Stimulated activated CD4-positive, alpha-beta T cell treated with anti-CD3 and anti-CD28 coated beads, TNF-alpha, amount 100 ng/mL, for 1 hour (primary cell): Measurements from ENCODE around the gene SYT6.
A peak's percentile ranks its signal among the peaks of the same experiment; 100 is the strongest.

Source experiments
- DNase-seq, 3 donors: peaks; one replicate each; pipeline ENCODE4 v3.0.0-alpha.2; 2020; ENCODE audit warnings: low read depth in 3 of 3, low spot score in 1 of 3

Gene SYT6

DNA sequence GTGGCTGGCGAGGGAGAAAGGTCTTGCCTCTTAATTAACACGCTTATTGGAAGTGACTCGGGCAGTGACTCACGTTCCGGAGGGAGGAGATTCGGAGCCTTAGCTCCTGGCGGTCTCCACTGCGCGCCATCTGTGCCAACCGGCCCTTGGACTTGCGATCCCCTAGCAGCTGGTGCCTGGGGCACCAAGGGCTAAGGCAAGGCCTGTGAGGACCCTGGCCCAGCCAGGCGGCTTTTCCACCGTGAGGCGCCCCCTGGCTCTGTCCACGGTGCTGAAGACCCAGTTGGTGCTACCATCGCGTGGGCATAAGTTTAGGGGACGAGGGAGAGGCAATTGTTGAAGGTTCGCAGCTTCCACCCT is 1.3 kb upstream of the SYT6 start:
- peak in 1 of 3 donors; percentile 1 for DNase-seq

DNA sequence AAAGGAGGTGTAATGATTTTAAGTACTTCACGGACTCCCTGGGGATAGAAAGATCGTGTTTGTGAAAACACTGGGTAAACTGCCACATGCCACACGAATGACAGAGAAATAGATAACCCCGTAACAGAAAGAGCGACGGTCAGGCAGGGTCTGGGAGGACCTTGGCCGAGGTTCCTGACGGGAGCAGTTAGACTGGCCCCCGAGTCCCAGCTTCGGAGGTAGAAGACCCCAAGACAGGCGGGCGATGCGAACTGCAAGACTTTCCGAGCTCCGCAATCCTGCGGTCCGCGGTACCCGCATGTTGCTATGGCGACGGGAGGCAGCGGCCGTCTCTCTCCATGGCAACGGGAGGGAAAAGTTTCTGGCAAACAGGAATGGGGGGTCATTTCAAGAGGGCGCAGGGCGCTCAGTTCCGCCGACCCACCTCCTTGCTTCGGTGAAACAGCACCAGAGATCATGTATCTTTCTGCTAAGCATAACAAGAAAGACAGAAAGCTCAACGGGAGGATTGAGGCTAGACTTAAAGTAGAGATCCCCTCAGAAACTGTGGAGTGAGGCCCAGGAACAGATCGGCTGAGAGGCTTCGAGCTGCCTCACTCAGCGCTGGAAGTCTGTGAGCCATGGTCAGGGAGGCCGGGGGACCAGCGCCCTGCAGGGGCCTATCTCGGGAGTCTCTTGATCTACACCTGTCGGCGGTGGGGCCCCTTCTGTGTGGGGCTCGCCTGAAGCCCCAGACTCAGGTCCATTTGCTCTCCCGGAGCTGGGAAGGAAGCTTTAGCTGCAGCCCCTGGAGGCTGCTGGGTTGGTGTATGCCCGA is 685 bp upstream of the SYT6 start:
- DNase-seq = no peak

DNA sequence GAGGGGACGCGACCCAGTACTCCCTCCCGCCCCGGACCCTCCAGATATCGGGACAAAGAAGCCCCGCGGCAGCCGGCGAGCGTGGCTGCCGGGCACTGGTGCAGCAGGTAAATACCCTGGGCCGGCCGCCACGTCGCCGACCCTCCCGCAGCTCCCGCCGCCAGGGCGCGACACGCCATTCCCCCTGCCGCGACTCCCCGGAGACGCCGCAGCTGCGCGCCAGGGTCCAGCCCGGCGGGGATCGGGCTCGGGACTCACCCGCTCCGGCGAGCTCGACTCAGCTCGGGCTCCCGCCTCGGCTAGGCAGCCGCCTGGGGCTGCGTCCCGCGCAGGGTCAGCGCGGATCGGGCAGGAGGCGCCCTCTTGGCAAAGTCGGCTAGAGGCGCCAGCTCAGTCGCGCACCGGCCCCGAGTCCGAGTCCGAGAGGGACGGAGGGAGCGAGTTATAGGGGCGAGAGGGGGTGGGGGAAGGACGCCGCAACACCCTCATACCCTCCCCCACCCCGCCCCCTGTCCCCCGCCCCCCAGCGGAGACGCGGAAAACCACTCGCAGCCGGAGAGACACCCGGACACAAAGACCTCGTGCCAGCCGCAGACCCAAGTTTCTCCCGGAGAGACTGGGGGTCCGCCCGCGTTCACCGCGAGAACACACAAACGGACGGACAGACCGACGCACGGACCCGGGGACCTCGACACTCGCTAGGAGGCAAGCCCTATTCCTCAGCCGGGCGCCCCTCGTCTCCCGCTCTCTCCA is 985 bp downstream of the SYT6 start:
- peak in 1 of 3 donors; percentile 7 for DNase-seq

DNA sequence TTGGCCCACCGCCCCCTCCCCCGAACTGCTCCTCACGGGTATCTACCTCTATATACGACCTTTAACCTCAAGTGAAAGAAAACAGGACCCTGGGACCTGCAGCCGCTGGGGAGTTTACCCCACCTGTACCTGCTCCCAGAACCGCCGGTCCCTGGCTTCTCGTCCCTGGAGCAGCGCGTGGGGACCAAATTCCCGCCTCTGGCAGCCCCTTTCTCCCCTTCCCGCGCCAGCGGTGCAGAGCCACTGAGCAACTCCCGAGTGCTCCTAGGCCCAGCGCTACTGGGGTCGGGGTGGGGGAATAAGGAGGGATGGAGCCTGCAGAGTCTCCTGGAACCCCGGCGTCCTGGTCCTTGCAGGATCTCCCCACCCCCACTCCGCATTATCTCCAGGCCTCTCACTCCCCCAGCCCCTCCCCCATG is 1.6 kb downstream of the SYT6 start:
- DNase-seq = no peak

DNA sequence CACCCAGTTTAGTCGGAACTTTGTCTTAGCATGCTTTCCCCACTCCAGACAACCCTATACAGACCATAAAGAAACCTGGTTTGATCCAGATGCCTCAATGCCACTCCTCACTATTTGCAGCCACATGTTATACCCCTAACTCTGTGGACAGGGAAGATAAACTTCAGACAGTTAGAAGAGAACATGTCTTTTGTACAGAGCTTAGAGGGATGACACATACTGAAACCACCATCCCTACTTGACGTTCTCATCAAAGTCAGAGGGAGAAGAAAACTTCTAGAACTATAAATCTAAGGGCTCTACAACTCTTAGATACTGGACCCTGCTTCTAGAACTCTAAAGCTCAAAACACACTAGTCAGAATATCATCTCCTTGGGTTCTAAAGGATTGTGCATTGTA is 3.7 kb downstream of the SYT6 start:
- DNase-seq = no peak

DNA sequence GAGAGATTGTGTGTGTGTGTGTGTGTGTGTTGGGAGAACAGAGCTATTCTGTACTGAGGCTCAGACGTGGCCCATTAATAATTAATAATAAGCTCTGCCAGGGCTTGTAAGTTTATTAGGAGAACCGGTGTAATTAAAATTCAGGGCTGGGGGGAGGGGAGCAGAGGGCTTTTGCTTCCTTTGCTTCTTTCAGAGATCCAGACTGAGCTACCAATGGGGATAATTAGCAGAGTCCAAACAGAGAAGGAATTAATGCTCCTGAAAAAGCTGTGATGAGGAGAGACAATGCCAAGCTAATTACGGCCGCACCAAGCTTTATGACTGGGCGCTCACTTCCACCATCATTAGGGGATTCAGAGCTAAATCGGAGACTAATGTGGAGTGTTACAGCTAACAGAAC is 4.5 kb downstream of the SYT6 start:
- no peak for DNase-seq

DNA sequence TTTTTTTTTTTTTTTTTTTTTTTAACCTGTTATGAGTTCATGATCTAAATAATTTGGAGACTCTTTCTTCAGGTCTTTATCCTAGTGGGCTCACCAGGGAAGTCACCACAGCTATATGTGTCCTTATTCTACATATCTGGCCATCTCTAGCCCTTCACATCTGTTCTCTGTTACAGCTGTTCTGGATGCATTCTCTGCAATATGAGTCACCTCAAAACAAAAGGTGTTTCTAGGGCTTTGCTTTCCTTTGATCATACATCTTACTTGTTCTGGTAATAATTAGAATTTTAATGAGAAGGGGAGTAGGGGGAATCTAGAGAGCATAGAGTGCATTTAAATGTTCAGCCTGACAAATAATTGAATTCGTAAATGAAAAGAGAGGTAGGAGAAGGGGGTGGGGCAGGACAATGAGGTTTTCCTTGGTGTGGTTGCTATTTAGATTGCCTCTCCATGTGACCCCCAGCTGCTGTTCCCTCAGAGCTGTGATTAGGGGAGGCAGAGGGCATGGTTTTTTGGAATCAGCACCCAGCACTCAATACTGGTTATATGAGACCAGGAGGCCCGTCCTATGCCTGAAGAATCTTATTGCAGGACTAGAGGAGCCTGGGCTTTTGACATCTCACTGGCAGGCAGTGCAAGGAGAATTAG is 8.0 kb downstream of the SYT6 start:
- DNase-seq = no peak

DNA sequence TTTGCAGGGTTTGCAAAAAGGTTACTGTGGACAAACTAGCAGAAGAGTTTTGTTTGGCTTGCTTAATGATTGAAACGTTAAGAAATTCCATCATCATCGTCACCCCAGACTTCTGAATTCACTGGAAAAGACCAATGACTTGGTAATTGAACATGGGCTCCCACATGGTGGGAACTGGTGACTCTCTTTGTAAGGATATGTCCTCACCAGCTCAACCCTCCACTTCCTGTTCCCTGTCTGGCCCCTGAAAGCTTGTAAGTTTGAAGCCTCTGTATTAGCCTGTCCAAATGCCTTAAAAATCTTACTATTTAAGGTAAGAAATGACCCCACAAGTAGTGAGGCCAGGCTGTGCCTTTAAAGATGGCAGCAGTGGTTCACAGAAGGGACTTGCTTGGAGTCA is 9.7 kb downstream of the SYT6 start:
- no peak for DNase-seq

DNA sequence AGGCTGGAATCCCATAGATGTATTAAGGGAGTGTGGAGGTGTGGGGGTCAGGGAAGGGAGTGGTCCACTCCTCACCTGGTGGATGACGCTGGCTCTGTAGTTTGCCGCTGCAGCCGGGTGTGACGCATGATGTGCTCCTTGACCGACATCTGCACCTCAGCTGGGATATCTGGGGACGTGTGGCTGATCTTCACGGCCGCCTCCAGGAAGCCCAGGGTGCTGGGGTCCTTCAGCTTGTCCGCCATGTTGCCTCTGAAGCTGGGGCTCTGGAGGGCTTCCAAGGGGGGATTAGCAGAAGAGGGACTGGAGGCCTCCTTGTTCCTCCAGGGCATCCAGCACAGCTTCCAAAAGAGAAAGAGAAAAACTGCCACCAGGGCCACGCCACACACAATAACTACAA is 14.1 kb downstream of the SYT6 start:
- DNase-seq = no peak

DNA sequence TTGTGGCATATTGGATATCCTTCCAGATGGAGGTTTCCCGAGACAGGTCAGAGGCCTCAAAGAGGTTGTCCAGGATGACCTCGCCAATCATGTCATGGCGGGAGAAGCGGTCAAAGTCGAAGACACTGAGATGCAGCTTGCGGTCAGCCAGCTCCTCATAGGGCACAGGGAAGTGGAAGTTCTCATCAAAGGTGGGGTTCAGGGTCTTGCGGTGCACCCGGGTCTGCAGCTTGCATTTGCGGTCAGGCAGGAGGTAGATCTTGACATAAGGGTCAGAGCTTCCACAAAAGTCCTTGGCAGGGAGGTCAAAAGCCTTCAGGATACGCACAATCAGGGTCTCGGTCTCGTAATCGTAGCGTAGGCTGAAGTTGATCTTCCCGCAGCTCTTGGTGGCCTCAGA is 16.2 kb downstream of the SYT6 start:
- no peak for DNase-seq

DNA sequence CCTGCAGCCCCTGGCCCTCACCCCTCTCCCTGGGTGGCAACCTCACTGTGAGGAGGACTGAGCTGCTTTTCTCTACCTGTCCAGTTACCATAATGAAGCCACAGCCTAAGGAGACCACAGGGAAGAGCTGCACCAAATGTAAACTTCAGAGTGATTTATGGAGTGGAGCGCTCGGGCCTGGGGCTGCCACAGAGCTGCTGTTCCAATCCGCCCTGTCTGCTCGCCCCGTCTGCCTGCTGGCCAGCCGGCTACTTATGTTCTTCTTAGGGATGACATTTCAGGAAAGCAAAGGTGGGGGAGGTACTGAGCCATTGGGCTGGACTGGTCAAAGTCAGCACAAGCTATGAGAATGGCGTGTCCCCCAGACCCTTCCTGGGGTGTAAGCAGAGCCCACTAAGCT is 17.9 kb downstream of the SYT6 start:
- no peak for DNase-seq

DNA sequence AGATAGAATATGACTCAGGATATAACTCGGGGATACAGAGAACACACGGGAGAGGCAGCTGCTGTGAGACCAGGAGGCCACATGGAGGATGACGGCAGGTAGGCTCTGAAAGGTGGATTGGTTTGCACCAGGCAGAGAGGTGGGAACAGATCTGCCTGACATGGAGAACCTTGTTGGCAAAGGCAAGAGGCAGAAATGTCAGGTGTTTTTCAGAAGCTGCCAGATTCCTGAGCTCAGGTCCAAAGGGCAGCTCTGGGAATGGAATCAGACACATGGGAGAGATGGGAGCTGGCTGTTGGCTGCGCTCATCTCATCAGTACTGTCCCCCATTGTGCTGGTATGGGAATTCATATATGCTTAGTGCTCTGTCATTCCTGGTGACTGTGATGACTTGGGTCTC is 19.2 kb downstream of the SYT6 start:
- no peak for DNase-seq

DNA sequence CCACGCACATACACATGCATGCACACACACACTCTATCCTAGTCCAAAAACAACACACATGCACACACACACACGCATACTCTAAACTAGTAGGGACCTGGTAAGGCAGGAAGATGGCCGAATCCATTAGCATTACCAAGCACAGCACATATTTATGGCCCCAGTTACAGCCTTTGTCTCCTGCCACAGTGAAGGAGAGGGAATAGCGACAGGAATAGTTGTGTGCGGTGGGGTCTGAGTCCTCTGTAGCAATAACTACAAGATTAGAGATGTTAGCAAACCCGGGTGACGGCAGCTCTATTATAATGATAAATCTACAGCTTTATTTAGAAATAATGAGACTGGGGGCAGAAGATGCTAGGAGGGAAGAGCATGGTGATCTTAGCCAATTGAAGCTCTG is 20.5 kb downstream of the SYT6 start:
- no peak for DNase-seq

DNA sequence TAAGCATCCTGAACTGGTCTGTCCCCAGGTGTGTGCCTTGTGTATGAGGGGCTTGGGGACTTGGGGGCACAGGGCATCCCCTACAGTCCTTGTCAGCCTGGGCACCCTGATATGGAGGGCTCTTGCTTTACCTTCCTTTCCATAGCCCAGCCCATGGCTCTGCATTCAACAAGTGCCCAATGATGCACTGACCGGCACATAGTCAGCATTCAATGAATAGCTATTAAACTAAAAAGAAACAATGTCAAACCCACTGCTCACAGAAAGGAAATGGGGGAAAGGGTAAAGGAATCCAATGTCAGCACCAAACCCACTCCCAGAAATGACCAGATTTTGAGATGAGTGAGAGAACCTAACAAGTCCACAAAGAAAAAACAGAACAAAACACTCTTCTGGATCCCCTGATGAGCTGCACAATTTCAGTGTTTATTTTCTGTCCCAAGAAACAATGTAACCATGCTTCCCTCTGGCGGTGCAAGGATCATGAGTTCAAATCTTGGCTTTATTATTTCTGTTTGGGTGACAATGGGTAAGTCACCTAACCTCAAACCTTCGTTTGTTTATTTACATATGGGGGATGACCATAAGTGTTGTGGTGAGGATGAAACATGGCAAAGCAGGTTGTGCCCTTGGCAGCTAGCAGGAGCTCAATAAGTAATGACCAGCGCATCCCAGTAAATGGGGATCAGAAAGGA is 22.0 kb downstream of the SYT6 start:
- no peak for DNase-seq

DNA sequence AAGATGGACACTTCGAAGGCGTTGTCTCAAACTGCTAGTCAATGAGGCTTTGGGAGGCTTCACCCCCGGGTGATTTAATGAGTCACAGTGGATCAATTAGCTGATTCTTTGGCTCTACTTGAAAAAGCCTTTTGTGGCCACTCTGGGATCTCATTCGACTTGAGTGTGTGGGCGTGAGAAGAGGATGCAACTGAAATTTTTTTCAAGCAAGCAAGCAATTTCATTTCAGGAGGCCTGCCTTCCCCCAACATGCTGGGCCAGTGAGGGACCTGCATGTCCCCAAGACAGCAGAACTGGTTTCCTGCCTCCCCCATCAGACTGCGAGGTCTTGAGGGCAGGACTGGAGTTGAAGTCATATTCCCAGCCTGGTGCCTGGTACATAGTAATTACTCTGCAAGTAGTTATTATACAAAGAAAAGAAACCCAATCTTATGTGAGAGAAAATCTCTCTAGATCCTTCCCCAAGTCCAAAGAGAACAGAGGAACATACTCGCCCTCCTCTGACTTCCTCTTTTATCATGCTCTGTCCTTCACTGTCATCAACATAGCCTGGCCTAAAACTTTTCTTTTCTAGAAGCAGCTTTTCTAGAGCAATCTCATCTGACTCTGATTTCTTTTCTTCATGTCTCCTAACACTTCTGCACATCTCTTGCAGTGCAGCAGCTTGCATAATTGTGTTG is 22.7 kb downstream of the SYT6 start:
- DNase-seq = no peak

DNA sequence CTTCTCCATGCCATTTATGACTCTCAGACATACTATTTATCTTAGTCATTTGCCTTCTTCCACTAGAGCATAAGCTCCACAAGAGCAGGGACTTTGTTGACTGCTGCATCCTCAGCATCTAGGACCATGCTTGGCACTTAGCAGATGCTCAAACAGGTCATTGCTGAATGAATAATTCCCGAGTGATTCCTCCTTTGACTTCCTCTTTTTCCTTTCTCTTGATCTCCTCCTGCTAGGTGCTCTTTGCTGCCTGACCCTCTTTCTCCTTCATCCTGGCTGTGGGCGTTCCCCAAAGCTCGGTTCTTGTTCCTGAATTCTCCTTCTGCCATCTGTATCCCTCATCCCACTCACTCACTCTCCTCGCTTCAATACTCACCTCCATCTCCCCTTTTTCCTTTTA is 23.5 kb downstream of the SYT6 start:
- no peak for DNase-seq

DNA sequence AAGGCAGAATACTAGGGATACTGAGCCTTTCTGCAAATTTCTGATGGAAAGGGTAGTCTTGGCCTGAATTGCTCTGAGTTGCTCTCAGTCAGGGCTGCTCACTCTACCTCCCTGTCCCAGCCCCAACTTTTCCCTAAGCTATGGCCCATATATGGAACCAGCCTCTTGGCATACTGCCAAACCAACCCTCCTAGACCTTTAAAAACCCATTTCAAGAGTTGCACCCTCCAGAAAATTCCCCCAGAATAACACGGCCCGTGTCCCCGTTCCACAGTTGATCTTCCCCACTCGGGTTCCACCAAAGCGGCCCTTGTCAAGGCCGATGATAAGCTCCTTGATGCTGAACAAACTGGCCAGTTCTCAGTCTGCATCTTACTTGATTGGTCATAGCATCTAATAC is 25.4 kb downstream of the SYT6 start:
- no peak for DNase-seq

DNA sequence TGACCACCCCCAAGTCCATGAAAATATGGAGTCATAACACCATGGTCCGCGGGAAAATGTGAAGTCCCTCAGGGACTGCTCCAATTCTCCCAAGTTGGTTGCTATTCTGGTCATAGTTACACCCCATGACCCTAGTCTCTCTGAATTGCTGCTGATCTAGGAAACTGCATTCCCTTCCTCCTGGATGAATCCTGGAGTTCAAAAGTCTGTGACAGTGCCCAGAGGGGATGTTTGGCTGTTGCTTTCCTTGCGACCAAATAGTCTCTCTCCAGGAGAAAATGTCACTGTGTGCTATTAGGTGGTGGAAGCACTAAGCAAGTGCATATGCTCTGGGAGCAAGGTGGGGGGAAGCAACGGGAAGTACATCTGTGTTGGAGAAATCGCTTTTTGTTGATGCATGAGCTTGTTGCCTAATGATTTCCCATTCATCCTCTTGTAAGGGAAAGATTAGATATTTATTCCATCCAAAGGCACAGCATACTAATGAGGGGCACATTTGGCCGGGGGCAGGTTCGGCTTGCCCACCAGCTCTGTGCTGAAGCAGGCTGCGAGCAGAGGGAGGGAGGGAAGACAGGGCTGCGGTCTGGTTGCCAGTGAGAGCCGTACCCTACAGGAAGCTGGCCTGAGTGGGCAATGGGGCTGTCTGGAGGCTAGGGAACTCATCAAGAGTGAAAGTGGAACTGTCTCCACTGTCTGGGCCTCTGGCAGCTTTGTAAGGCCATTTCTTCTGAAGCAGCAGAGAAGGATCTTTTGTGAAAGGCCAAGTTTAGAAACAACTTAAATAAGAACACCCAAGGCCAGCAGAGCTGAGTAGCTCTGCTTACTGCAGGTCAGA is 27.2 kb downstream of the SYT6 start:
- DNase-seq = no peak

DNA sequence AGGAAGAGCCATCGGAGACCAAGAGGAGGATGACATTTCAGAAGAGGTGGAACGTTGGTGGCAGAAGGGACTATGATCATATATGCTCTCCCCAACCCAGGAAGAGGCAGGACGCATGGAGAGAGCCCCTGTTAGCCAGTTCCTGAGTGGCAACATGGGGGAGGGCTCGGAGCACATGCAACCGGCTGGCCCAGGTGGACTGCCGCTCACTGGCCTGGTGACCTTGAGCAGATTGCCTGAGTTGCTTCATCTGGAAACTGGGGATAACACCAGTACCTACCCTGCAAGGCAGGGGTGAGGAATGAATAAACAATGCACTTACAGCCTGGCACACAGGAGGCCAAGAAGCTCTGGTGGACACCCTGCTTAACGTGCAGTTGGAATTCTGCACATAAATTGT is 29.0 kb downstream of the SYT6 start:
- no peak for DNase-seq

DNA sequence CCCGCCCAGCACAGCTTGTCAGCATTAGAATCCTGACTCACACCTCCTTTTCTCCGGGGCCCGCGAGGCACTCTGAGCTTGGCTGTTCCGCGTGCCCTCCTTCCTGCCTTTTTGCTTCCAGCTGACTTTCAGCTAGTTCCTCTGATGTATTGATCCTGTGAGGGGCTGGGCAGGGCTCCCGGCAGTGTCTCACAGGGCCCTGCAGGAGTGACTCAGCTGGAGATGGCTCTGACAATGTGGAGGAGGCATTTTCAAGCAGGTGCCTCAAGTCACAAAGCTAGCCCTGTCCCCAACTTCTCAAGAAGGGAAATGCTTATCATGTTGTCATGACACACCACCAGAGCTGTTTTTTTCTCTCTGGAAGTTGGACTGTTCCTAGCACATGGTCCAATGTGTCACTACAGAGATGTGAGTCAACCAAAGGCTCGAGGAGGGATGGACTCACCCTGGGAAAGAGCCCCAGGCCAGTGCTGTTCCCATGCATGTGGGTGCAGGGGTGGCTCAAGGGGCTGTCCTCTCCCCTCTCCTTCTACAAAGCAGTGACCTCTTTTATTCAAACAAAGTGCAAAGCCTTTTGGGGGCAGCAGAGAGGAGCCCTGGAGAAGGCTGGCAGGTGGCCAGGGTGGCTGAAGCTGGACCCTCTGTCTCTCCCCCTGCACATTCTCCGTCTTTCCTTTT is 30.6 kb downstream of the SYT6 start:
- DNase-seq = no peak
